Natural killer cell (primary cell): Measurements from ENCODE around the gene LGI2. TPM values are rescaled to one million over a fixed set of nuclear protein-coding genes. Genes with fewer than 3 reads are reported as not detected.

Source experiments
- ATAC-seq, 3 donors: fragments of 150-1000 bp in 2 of 3; fragments of 200-7000 bp in 1 of 3; cut with Tn5 transposase; 1 replicate in 1 of 3; 2 replicates in 2 of 3; pipeline ENCODE4 v1.10.0; 2021; ENCODE audit warnings: mild to moderate bottlenecking in 2 of 3, moderate library complexity in 2 of 3
- DNase-seq, 2 donors: peaks; one replicate each; pipeline versions ENCODE4 v3.0.0 to v3.0.0-alpha.2; 2013 to 2021; ENCODE audit warnings: mixed read lengths in 1 of 2
- H3K27ac ChIP-seq: one replicate; pipeline ENCODE4 v1.5.1; 2013; ENCODE audit warnings: mild to moderate bottlenecking, low read length
- H3K27me3 ChIP-seq: one replicate; pipeline ENCODE4 v1.6.1; 2013; ENCODE audit warnings: low read length; ENCODE audit not compliant: control insufficient read depth, insufficient read depth
- H3K36me3 ChIP-seq: one replicate; pipeline ENCODE4 v1.6.1; 2013; ENCODE audit warnings: low read length; ENCODE audit not compliant: control insufficient read depth, insufficient read depth
- H3K4me1 ChIP-seq: one replicate; pipeline ENCODE4 v1.6.1; 2013; ENCODE audit warnings: low read length; ENCODE audit not compliant: control insufficient read depth, insufficient read depth
- H3K4me3 ChIP-seq: one replicate; pipeline ENCODE4 v1.5.1; 2013; ENCODE audit warnings: low read length
- H3K9me3 ChIP-seq: one replicate; pipeline ENCODE4 v1.6.1; 2013; ENCODE audit warnings: low read length; ENCODE audit not compliant: control insufficient read depth, insufficient read depth
- H3K27ac Mint-ChIP-seq, 2 donors: one replicate each; pipeline ENCODE4 v1.8.0; 2022; ENCODE audit warnings: mild to moderate bottlenecking in 2 of 2, mixed read lengths in 2 of 2, moderate library complexity in 1 of 2
- H3K27me3 Mint-ChIP-seq, 2 donors: one replicate each; pipeline ENCODE4 v1.8.0; 2022; ENCODE audit warnings: low read depth in 2 of 2, mixed read lengths in 2 of 2
- H3K36me3 Mint-ChIP-seq: one replicate; pipeline ENCODE4 v1.8.0; 2022; ENCODE audit warnings: mixed read lengths
- H3K4me1 Mint-ChIP-seq, 2 donors: one replicate each; pipeline ENCODE4 v1.8.0; 2022; ENCODE audit warnings: mixed read lengths in 2 of 2
- H3K4me3 Mint-ChIP-seq: one replicate; pipeline ENCODE4 v1.8.0; 2022; ENCODE audit warnings: mild to moderate bottlenecking, moderate library complexity, mixed read lengths
- H3K9me3 Mint-ChIP-seq, 2 donors: one replicate each; pipeline ENCODE4 v1.8.0; 2022; ENCODE audit warnings: mixed read lengths in 2 of 2
- WGBS: methylation state at CpG from one replicate; pipeline ENCODE4 v1.1.7; 2013; ENCODE audit warnings: missing lambda C conversion rate; ENCODE audit not compliant: insufficient coverage; 5-methylcytosine and 5-hydroxymethylcytosine counted together
- intact Hi-C: fragments of 100-400 bp; cut with micrococcal nuclease; formaldehyde crosslinking; loops from one replicate; pipeline ENCODE4 v1.14.2; 2022
- total RNA-seq, 4 donors: library from RNA; stranded (reverse); fragments of 120-200 nt in 1 of 4; gene quantifications; one replicate each; pipeline versions ENCODE4 v1.2.3 to v1.2.4, GENCODE V29; 2013 to 2022
- TF ChIP-seq, protein P1 (sequence below): fragments of 200-600 bp; IDR thresholded peaks from one replicate; pipeline ENCODE4 v1.8.0; 2022; ENCODE audit warnings: antibody characterized with exemption

Gene LGI2
- total RNA-seq, 3 donors from 2014 or later (not counting 1 experiment from before 2014, with no cell fraction given), result not detected

DNA sequence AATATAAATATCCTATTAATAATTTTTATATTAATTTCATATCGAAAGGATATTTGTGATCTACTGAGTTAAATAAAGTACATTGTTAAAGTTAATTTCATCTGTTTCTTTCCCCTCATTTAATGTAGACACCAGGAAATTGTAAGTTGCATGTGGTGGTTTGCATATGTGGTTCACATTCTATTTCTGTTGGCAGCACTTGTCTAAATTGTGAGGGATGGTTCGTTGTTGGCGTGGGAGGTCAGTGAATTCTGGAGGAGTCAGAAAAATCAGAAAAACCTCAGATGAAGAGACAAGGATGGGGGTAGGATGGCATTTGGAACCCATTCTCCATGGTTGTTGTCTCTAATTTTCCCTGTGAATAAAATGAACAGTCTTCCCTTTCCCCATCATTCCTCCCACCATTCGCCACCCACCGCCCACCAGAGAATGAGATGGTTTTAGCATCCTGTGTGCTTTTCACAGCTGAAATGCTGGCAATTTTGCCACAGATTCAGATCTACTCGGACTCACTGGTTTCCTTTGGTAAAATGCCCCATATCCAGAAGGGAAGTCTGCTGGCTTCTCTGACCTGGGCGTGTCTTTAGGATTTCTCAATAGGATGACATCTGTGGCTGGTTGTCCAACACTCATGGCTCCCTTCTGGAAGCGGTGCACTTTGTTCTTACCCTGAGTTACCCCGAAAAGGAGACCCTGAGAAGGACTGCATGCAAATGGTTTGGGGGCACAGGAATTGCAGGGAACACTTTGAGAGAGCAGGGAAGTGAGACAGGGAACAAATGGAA lies 52.3 kb downstream of the LGI2 start:
- no peak overlapping the region for H3K27ac Mint-ChIP-seq
- ATAC-seq, result no peak
- H3K4me3 ChIP-seq, result no peak overlapping the region
- H3K36me3 Mint-ChIP-seq, result no peaks in the 10 kb centered on the region
- peaks cover 6% of the 10 kb centered on the region for H3K4me1 ChIP-seq
- no peak overlapping the region for H3K27ac ChIP-seq
- H3K27me3 Mint-ChIP-seq, result peaks cover 9 to 55% of the 10 kb centered on the region in 2 donors
- DNase-seq, result no peak
- no peaks in the 10 kb centered on the region for H3K9me3 Mint-ChIP-seq
- H3K27me3 ChIP-seq, result peaks cover 6% of the 10 kb centered on the region
- peaks cover 5 to 16% of the 10 kb centered on the region in 2 donors for H3K4me1 Mint-ChIP-seq
- whole genome bisulfite sequencing, result 45% methylated on average over 8 of the region's 9 CpGs
- no peaks in the 10 kb centered on the region for H3K36me3 ChIP-seq
- intact Hi-C loops, result no loop called here
- no peaks in the 10 kb centered on the region for H3K9me3 ChIP-seq
- peak overlapping the region; percentile 33 for H3K4me3 Mint-ChIP-seq
- TF ChIP-seq, protein P1, sequence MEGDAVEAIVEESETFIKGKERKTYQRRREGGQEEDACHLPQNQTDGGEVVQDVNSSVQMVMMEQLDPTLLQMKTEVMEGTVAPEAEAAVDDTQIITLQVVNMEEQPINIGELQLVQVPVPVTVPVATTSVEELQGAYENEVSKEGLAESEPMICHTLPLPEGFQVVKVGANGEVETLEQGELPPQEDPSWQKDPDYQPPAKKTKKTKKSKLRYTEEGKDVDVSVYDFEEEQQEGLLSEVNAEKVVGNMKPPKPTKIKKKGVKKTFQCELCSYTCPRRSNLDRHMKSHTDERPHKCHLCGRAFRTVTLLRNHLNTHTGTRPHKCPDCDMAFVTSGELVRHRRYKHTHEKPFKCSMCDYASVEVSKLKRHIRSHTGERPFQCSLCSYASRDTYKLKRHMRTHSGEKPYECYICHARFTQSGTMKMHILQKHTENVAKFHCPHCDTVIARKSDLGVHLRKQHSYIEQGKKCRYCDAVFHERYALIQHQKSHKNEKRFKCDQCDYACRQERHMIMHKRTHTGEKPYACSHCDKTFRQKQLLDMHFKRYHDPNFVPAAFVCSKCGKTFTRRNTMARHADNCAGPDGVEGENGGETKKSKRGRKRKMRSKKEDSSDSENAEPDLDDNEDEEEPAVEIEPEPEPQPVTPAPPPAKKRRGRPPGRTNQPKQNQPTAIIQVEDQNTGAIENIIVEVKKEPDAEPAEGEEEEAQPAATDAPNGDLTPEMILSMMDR, result no peak

DNA sequence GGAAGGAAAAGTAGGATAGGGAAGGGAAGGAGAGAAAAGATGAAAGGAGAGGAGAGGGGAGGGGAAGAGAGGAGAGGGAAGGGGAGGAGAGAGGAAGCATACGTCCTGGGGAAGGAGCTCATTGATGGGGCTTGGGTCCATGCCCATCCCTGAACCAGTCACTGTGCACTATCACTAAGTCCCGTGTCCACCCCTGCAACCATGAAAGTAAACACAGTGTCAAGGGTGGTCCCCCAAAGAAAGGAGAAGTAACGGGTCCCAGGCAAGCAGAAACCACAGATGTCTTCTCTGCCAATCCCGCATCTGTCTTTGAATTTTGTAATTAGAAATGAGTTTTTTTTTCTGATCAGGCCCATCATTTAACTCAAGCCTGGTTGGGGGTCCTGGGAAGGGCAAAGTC lies 55.2 kb downstream of the LGI2 start:
- ATAC-seq (no peak), DNase-seq (no peak)
- Histone ChIP-seq H3K4me3 (no peak overlapping the region), H3K4me1 (peaks cover 6% of the 10 kb centered on the region), H3K27ac (no peak overlapping the region), H3K36me3 (no peaks in the 10 kb centered on the region), H3K27me3 (peaks cover 6% of the 10 kb centered on the region), H3K9me3 (no peaks in the 10 kb centered on the region)
- no peaks in the 10 kb centered on the region for H3K9me3 Mint-ChIP-seq
- no peak overlapping the region for H3K27ac Mint-ChIP-seq
- H3K27me3 Mint-ChIP-seq, result peaks cover 9 to 52% of the 10 kb centered on the region in 2 donors
- intact Hi-C loops, result no loop called here
- WGBS, result 4% methylated on average over 4 of the region's 4 CpGs
- no peaks in the 10 kb centered on the region for H3K36me3 Mint-ChIP-seq
- H3K4me1 Mint-ChIP-seq, result peaks cover 5 to 16% of the 10 kb centered on the region in 2 donors
- TF ChIP-seq, protein P1, result no peak
- H3K4me3 Mint-ChIP-seq, result no peak overlapping the region

DNA sequence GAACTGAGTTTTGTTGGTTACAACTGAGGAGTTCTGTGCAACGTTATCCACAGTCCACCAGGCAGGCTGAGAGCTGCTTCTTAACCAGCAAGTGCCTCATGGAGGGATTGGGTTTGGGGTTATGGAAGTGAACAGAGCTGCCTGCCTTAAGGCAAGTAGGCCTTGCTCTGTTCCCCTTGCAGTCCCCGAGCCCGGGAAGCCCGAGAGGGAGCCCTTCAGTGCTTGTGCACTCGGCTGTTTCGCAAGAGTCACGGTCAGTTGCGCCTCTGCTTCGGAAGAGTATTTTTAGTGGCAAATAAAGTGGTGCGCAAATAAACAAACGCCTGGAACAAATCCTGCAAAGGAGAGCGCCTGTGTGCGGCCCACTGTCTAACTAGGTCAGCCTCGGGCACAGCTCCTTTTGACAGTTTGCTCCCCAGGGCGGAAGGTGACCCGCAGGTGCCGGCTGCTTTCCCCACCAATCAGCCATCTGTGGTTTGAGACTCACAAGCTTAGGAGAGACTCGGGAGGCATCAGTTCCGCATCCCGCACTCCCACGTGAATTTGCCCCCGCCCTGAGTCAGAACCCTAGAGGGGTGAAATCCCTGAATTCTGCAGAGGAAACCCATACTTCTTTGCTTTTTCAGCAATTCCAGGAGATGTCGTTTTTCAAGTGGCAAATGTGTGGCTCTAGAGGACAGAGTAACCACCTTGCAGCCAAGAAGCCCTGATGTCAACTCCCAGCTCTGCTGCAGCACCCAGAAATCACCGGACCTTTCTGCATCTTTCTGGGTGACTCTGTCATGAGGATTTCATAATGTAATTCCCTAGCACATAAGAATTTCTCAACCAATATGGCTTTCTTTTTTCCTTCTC lies 56.8 kb downstream of the LGI2 start:
- H3K9me3 Mint-ChIP-seq, result no peaks in the 10 kb centered on the region
- DNase-seq, result no peak
- H3K4me3 ChIP-seq, result no peak overlapping the region
- no peaks in the 10 kb centered on the region for H3K27me3 ChIP-seq
- no peak for ATAC-seq
- H3K27ac Mint-ChIP-seq, result no peak overlapping the region
- no peaks in the 10 kb centered on the region for H3K4me1 ChIP-seq
- no peak overlapping the region for H3K27ac ChIP-seq
- no peaks in the 10 kb centered on the region for H3K36me3 ChIP-seq
- TF ChIP-seq, protein P1, result no peak
- H3K36me3 Mint-ChIP-seq, result no peaks in the 10 kb centered on the region
- peaks cover 9 to 46% of the 10 kb centered on the region in 2 donors for H3K27me3 Mint-ChIP-seq
- peaks cover 0 to 3% of the 10 kb centered on the region in 2 donors for H3K4me1 Mint-ChIP-seq
- no peaks in the 10 kb centered on the region for H3K9me3 ChIP-seq
- 87% methylated on average over 24 of the region's 24 CpGs for WGBS
- intact Hi-C loops, result no loop called here
- no peak overlapping the region for H3K4me3 Mint-ChIP-seq
